ENCODE data around the gene HNRNPAB.
A peak's percentile ranks its signal among the peaks of the same experiment; 100 is the strongest.

HNRNPAB gene

GRCh38 chr5:178215280-178216002, 11.1 kb downstream of the HNRNPAB start:
- no peak for TF ChIP-seq PPARA (CRISPR knock-in tag; IDR thresholded peaks at IDR 0.05; ENCODE audit: borderline replicate concordance)
- TF ChIP-seq TCF4 (CRISPR knock-in tag; IDR thresholded peaks at IDR 0.05; ENCODE audit: borderline replicate concordance) = no peak
- no peak for TF ChIP-seq ISL1 (CRISPR knock-in tag; IDR thresholded peaks at IDR 0.05)
- no peak for TF ChIP-seq POU6F1 (CRISPR knock-in tag; IDR thresholded peaks at IDR 0.05; ENCODE audit: borderline replicate concordance, low read depth)
- no peak for TF ChIP-seq CREB5 (CRISPR knock-in tag; IDR thresholded peaks at IDR 0.05; ENCODE audit: low read depth)
- TF ChIP-seq TOX (CRISPR knock-in tag; IDR thresholded peaks at IDR 0.05; ENCODE audit: borderline replicate concordance) = no peak
- no peak for TF ChIP-seq CSDC2 (CRISPR knock-in tag; IDR thresholded peaks at IDR 0.05)
- no peak for TF ChIP-seq ZFP3 (CRISPR knock-in tag; IDR thresholded peaks at IDR 0.05)
- no peak for TF ChIP-seq ZNF565 (CRISPR knock-in tag; conservative IDR thresholded peaks at IDR 0.05; ENCODE audit: low read depth)
- no peak for TF ChIP-seq TSHZ2 (CRISPR knock-in tag; IDR thresholded peaks at IDR 0.05)

GRCh38 chr5:178216088-178216534, 11.8 kb downstream of the HNRNPAB start:
- no peak for ATAC-seq

More at GRCh38 chr5:178215280-178216002, 11.1 kb downstream of the HNRNPAB start:
- ATAC-seq = peak; percentile 1

GRCh38 chr5:178216779-178217178, 12.4 kb downstream of the HNRNPAB start:
- ATAC-seq = no peak
- TF ChIP-seq ZNF8 (CRISPR knock-in tag; IDR thresholded peaks at IDR 0.05) = no peak
- TF ChIP-seq TOX (CRISPR knock-in tag; IDR thresholded peaks at IDR 0.05; ENCODE audit: borderline replicate concordance) = no peak
- no peak for TF ChIP-seq ZFP3 (CRISPR knock-in tag; IDR thresholded peaks at IDR 0.05)
- no peak for TF ChIP-seq SNAI2 (CRISPR knock-in tag; IDR thresholded peaks at IDR 0.05)
- no peak for TF ChIP-seq CSRNP3 (CRISPR knock-in tag; IDR thresholded peaks at IDR 0.05)
- TF ChIP-seq ZFP30 (CRISPR knock-in tag; IDR thresholded peaks at IDR 0.05) = no peak
- no peak for TF ChIP-seq RARB (CRISPR knock-in tag; IDR thresholded peaks at IDR 0.05)
- TF ChIP-seq ISL1 (CRISPR knock-in tag; IDR thresholded peaks at IDR 0.05) = no peak

More at GRCh38 chr5:178216088-178216534, 11.8 kb downstream of the HNRNPAB start:
- no peak for TF ChIP-seq ZFP3 (CRISPR knock-in tag; IDR thresholded peaks at IDR 0.05)
- TF ChIP-seq ISL1 (CRISPR knock-in tag; IDR thresholded peaks at IDR 0.05) = no peak
- no peak for TF ChIP-seq ZNF70 (CRISPR knock-in tag; IDR thresholded peaks at IDR 0.05)
- no peak for TF ChIP-seq CSRNP3 (CRISPR knock-in tag; IDR thresholded peaks at IDR 0.05)
- no peak for TF ChIP-seq ZFP30 (CRISPR knock-in tag; IDR thresholded peaks at IDR 0.05)
- TF ChIP-seq SNAI2 (CRISPR knock-in tag; IDR thresholded peaks at IDR 0.05) = no peak
- TF ChIP-seq ZC3H10 (CRISPR knock-in tag; IDR thresholded peaks at IDR 0.05) = no peak

GRCh38 chr5:178218237-178218776, 14.0 kb downstream of the HNRNPAB start:
- no peak for ATAC-seq

More at GRCh38 chr5:178218237-178218776, 14.0 kb downstream of the HNRNPAB start:
- TF ChIP-seq PATZ1 (CRISPR knock-in tag; IDR thresholded peaks at IDR 0.05; ENCODE audit: borderline replicate concordance) (no peak), POU6F1 (CRISPR knock-in tag; IDR thresholded peaks at IDR 0.05; ENCODE audit: borderline replicate concordance, low read depth) (no peak)
